Smooth muscle cell (in vitro differentiated cells): ENCODE measurements around the gene NEK9. TPM values are rescaled to one million over a fixed set of nuclear protein-coding genes. Genes with fewer than 3 reads are reported as not detected.

ENCODE experiments used
- DNase-seq: peaks from one replicate; lab custom pipeline; 2025; ENCODE audit not compliant: unreplicated experiment; lab: John Stamatoyannopoulos, UW
- H2AFZ ChIP-seq: fragments of 200-600 bp; sonication (generic); 2 replicates; pipeline ENCODE4 v1.6.0; 2016; ENCODE audit warnings: antibody characterized with exemption, low read depth, mild to moderate bottlenecking
- H3F3A ChIP-seq: fragments of 200-600 bp; sonication (generic); 2 replicates; pipeline ENCODE4 v1.6.0; 2017; ENCODE audit warnings: antibody characterized with exemption, low read depth
- H3K27ac ChIP-seq: fragments of 200-600 bp; sonication (generic); 2 replicates; pipeline ENCODE4 v1.5.1; 2016; ENCODE audit warnings: low read depth, mild to moderate bottlenecking
- H3K27me3 ChIP-seq: fragments of 200-600 bp; sonication (generic); 2 replicates; pipeline ENCODE4 v1.6.1; 2016; ENCODE audit warnings: low read depth, mild to moderate bottlenecking
- H3K36me3 ChIP-seq: fragments of 200-600 bp; sonication (generic); 2 replicates; pipeline ENCODE4 v1.5.1; 2016; ENCODE audit warnings: low read depth
- H3K4me1 ChIP-seq: fragments of 200-600 bp; sonication (generic); 2 replicates; pipeline ENCODE4 v1.5.1; 2016; ENCODE audit warnings: low read depth
- H3K4me2 ChIP-seq: fragments of 200-600 bp; sonication (generic); 2 replicates; pipeline ENCODE4 v1.6.0; 2016; ENCODE audit warnings: mild to moderate bottlenecking
- H3K4me3 ChIP-seq: fragments of 200-600 bp; sonication (generic); 2 replicates; pipeline ENCODE4 v1.5.1; 2016; ENCODE audit warnings: mild to moderate bottlenecking
- H3K79me2 ChIP-seq: fragments of 200-600 bp; sonication (generic); 2 replicates; pipeline ENCODE4 v1.6.0; 2016; ENCODE audit warnings: low read depth, mild to moderate bottlenecking
- H3K9ac ChIP-seq: fragments of 200-600 bp; sonication (generic); 2 replicates; pipeline ENCODE4 v1.6.0; 2016; ENCODE audit warnings: low read depth
- H3K9me3 ChIP-seq: fragments of 200-600 bp; sonication (generic); replicated peaks from 2 replicates; pipeline ENCODE4 v1.5.1; 2016; ENCODE audit warnings: low read depth
- H4K20me1 ChIP-seq: fragments of 200-600 bp; sonication (generic); 2 replicates; pipeline ENCODE4 v1.6.0; 2016; ENCODE audit warnings: low read depth
- WGBS: methylation state at CpG from one replicate; pipeline ENCODE4 v1.1.7; 2016; ENCODE audit warnings: low lambda C conversion rate; 5-methylcytosine and 5-hydroxymethylcytosine counted together
- polyA plus RNA-seq: library from polyadenylated mRNA; unstranded; fragments of >200 nt; fragmentation: Nextera tagmentation; extraction: Ambion mirVana; gene quantifications from 2 replicates; pipeline ENCODE4 v1.2.1, GENCODE V29; 2016
- total RNA-seq: library from RNA; depleted of rRNA; stranded (reverse); fragments of >200 nt; gene quantifications from 2 replicates; pipeline ENCODE4 v1.2.3, GENCODE V29; 2014
- TF ChIP-seq, protein P1 (sequence below): fragments of 200-600 bp; sonication (generic); IDR thresholded peaks from 2 replicates; pipeline ENCODE4 v1.5.1; 2017; ENCODE audit warnings: borderline replicate concordance, mild to moderate bottlenecking, antibody characterized with exemption; ENCODE audit not compliant: insufficient read depth, poor library complexity, severe bottlenecking

Gene NEK9
- total and polyA plus RNA-seq, 2 experiments from 2014 or later, result 12.4 to 17.8 TPM

DNA sequence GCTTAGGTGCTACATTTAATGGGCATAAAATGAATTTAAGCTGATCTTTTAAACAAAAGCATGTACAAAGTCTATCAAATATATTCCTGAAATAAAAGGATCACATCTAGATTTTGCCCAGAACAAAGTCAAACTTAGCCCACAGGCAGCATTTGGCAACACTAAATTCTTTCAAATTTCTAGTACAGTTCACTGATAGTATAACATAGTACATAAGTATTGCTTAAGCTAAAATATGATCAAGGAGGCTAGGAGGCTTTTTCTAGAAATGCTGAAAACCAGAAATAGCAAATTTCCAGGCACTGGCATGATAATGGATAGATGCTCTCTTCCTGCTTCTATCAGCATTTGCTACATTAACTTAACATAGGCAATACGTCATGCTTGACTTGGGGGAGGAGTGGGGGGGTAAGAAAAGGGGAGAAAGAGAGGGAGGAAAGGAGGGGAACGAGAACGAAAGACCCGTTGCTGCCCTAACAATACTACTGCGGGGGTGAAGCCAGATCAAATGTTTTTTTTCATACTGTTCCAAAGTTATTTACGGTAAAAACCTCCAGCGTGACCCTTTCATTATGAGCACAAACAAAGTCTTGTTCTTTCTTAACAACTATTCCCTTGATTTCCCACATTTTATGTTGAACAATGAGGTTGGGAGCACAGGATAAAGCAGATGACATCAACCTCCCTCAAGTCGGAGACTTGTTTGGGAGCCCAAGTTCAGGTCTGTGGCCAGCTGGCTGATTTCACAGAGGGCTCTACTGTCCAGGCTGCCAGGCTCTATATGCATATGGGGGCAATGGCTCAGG is 38.9 kb upstream of the NEK9 start:
- WGBS, result 82% methylated on average over 8 of the region's 8 CpGs
- H3K4me2 ChIP-seq, result no peak overlapping the region
- no peak overlapping the region for H3K27ac ChIP-seq
- H3K79me2 ChIP-seq, result peaks cover 99% of the 10 kb centered on the region
- no peaks in the 10 kb centered on the region for H3K4me1 ChIP-seq
- no peaks in the 10 kb centered on the region for H3K9me3 ChIP-seq
- TF ChIP-seq, protein P1, sequence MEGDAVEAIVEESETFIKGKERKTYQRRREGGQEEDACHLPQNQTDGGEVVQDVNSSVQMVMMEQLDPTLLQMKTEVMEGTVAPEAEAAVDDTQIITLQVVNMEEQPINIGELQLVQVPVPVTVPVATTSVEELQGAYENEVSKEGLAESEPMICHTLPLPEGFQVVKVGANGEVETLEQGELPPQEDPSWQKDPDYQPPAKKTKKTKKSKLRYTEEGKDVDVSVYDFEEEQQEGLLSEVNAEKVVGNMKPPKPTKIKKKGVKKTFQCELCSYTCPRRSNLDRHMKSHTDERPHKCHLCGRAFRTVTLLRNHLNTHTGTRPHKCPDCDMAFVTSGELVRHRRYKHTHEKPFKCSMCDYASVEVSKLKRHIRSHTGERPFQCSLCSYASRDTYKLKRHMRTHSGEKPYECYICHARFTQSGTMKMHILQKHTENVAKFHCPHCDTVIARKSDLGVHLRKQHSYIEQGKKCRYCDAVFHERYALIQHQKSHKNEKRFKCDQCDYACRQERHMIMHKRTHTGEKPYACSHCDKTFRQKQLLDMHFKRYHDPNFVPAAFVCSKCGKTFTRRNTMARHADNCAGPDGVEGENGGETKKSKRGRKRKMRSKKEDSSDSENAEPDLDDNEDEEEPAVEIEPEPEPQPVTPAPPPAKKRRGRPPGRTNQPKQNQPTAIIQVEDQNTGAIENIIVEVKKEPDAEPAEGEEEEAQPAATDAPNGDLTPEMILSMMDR, result no peak
- no peak overlapping the region for H3K4me3 ChIP-seq
- no peak overlapping the region for H2AFZ ChIP-seq
- H3K27me3 ChIP-seq, result no peaks in the 10 kb centered on the region
- H3F3A ChIP-seq, result no peaks in the 10 kb centered on the region
- no peaks in the 10 kb centered on the region for H3K36me3 ChIP-seq
- no peak for DNase-seq
- H4K20me1 ChIP-seq, result peaks cover 99% of the 10 kb centered on the region
- no peak overlapping the region for H3K9ac ChIP-seq

DNA sequence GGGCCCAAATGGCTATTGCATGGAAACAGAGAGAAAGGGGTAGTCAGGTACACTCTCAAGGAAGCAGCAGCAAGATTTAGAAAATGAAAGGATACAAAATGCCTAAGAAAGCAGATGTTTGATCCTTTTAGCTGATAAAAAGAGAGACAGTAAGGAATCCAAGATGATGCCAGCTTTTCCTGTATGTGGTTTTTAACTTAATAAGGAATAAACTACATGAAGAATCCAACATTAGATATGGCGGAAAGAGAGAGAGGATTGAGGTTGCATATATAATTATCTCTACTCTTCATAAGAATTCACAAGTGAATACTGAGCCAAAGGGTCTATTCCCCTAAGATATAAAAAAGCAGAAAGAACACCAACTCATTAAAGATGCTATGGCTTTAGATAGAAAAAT is 38.0 kb upstream of the NEK9 start:
- H2AFZ ChIP-seq, result no peak overlapping the region
- H3K27ac ChIP-seq, result no peak overlapping the region
- H3K9me3 ChIP-seq, result no peaks in the 10 kb centered on the region
- DNase-seq, result no peak
- H3K4me1 ChIP-seq, result no peaks in the 10 kb centered on the region
- H3K9ac ChIP-seq, result no peak overlapping the region
- WGBS, result 92% methylated on average over 1 of the region's 1 CpG
- no peak overlapping the region for H3K4me2 ChIP-seq
- peaks cover 99% of the 10 kb centered on the region for H4K20me1 ChIP-seq
- H3K4me3 ChIP-seq, result no peak overlapping the region
- TF ChIP-seq, protein P1, result no peak
- no peaks in the 10 kb centered on the region for H3F3A ChIP-seq
- H3K36me3 ChIP-seq, result no peaks in the 10 kb centered on the region
- no peaks in the 10 kb centered on the region for H3K27me3 ChIP-seq
- H3K79me2 ChIP-seq, result peaks cover 99% of the 10 kb centered on the region

- Histone ChIP-seq H3F3A (no peaks in the 10 kb centered on the region), H3K4me3 (no peak overlapping the region), H3K79me2 (peaks cover 99% of the 10 kb centered on the region), H3K36me3 (no peaks in the 10 kb centered on the region), H3K9me3 (no peaks in the 10 kb centered on the region), H3K9ac (no peak overlapping the region), H4K20me1 (peaks cover 99% of the 10 kb centered on the region), H3K4me1 (no peaks in the 10 kb centered on the region), H2AFZ (no peak overlapping the region), H3K27ac (no peak overlapping the region), H3K4me2 (no peak overlapping the region), H3K27me3 (no peaks in the 10 kb centered on the region)
- 96% methylated on average over 2 of the region's 2 CpGs for WGBS
- no peak for DNase-seq
- TF ChIP-seq, protein P1, result no peak
Measured at GRCh38 chr14:75163677-75164076, 36.8 kb upstream of the NEK9 start.

GRCh38 chr14:75162631-75163030 is 35.8 kb upstream of the NEK9 start:
- Histone ChIP-seq H3F3A (no peaks in the 10 kb centered on the region), H3K9me3 (no peaks in the 10 kb centered on the region), H3K27me3 (no peaks in the 10 kb centered on the region), H3K79me2 (peaks cover 99% of the 10 kb centered on the region), H4K20me1 (peaks cover 99% of the 10 kb centered on the region), H3K9ac (no peak overlapping the region), H3K27ac (no peak overlapping the region), H2AFZ (no peak overlapping the region), H3K36me3 (no peaks in the 10 kb centered on the region), H3K4me1 (no peaks in the 10 kb centered on the region), H3K4me2 (no peak overlapping the region), H3K4me3 (no peak overlapping the region)
- TF ChIP-seq, protein P1, result no peak
- 91% methylated on average over 3 of the region's 3 CpGs for WGBS
- no peak for DNase-seq
